Activated effector memory CD4-positive, alpha-beta T cell treated with anti-CD3 and anti-CD28 coated beads, Interleukin-2, amount 50 U/mL, for 16 hours (primary cell): ENCODE measurements around the gene PHLDA2.

Experiments
- DNase-seq: peaks from one replicate; pipeline ENCODE4 v3.0.0-alpha.2; 2020

PHLDA2 gene

DNA sequence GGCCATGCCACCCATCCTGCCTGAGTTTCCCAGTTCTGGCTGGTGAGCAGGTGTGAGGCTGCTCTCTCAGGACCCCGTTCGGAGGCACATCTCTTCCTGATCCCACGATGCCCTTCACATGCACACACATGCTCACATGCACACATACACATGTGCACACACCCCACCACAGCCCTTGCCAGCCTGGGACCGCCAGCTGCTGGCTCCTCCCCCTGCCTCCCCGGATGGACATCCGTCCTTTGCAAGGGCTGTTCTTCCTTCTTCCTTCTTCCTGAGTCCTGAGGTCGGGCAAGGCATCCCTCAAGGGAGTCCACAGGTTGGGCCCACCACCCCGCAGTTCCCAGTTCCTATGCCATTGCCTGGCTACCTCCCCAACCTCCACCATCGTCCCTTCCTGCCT lies 33.2 kb downstream of the PHLDA2 start:
- DNase-seq = no peak

DNA sequence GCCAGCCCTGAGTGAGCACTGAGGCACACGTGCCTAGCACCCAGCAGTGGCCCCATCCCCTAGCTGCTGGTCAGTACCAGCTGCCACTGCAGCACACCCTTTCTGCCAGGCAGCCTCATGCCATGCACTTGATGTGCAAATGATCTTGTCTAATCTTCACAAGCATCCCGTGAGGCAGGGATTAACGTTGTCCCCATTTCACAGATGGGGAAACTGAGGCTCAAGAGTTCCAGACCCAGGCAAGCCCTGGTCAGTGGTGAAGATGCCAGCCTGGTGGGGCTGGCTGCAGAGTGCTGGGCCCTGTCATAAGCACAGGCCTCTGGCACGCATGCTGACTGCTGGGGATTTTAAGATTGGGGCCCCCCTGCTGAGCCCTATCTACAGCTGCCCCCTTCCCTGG lies 35.3 kb downstream of the PHLDA2 start:
- no peak for DNase-seq

DNA sequence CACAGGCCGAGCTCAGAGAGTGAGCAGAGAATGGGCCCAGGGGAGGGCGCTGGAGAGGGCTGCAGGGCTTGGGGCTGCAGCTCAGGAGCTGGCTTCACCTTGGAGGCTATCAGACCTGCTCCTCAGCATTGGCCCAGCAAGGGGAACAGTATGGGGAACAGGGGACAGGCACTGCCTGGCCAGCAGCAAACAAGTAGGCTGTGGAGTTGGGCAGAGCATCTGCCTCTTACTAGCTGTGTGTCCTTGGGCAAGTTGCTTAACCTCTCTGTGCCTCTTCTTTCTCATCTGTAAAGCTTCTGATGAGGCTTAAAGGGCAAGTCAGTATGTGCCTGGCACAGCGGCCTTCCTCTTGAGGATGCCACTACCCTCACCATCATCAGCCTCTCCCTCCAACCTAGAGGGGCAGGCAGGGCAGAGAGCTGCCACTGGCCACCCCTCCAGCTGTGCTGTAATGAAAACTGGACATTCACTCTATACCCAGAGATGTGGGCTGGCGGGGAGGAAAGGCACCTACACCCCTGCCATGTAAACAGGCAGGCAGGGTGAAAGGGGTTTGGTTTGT lies 36.2 kb downstream of the PHLDA2 start:
- DNase-seq = peak; percentile 79

DNA sequence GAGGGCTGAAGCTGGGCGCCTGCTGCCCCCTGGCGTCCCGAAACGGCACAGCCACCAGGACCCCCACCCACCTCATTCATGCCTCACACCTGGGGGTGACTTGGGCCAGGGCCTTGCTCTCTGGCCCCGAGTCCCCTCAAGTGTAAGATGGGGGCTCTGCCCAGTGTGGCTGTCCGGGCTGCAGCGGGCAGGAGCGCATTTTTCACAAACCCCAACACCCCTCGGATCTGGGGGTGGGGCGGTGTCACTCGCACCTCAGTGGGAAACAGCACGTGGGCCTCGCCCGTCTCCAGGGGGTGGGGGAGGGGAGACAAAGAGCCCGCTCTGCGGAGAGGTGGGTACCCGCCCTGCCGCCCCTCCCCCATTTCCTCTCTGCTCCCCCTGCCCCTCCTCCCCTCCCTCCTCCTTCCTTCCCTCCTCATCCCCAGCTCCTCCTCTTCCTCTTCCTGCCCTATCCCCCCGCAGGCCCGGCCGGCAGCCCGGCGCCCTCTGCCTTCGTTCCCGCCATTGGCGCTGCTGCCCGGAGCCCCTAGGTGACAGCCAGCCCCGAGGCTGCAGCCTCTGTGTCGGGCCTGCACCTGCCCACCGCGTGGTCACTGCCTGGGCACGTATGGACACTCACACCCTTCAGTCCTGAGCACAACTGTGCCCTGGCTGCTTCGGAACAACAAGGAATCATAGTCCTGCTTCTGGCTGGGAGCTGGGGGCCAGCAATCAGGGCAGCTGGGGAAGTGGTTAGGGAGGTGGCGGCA lies 36.8 kb downstream of the PHLDA2 start:
- peak; percentile 86 for DNase-seq

DNA sequence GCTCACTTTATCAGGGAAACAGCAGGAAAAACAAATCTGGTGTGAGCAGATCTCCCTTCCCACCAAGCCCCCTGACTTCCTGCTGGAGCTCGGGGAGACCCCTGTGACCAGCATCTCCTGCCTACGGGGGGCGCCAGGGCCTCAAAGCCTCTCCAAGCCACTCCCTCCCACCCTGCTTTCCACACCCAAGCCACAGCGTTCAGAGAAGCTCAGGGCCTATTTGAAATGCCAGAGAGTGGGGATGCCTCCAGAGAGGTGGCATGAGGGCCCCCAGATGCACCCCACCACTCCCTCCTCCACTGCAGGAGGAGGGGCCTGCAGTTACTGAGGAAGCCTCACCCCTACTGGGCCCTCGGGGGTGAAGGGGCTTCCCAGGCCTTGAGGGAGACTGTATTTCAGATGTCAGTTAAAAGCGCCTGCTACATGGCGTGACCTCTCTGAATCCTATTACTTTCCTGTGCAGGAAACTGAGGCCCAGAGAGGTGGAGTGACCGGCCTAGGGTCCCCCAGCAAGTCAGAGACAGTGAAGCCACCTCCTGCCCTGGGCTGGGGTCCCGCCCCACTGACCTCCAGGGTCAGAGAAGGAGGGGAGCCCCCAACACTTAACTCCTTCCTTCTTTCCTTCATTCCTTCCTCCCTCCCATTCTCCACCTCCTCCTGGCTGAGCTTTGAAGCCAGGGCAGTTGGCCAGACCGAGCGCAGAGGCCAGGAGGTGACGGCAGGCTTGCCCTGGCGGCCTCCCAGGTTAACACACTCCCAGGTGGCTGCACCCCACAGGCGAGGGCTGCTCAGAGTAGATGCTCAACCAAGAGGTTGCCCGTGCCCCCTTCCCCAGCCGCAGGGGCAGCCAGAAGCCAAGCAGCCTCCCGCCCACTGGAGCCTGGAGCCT lies 37.6 kb downstream of the PHLDA2 start:
- no peak for DNase-seq

DNA sequence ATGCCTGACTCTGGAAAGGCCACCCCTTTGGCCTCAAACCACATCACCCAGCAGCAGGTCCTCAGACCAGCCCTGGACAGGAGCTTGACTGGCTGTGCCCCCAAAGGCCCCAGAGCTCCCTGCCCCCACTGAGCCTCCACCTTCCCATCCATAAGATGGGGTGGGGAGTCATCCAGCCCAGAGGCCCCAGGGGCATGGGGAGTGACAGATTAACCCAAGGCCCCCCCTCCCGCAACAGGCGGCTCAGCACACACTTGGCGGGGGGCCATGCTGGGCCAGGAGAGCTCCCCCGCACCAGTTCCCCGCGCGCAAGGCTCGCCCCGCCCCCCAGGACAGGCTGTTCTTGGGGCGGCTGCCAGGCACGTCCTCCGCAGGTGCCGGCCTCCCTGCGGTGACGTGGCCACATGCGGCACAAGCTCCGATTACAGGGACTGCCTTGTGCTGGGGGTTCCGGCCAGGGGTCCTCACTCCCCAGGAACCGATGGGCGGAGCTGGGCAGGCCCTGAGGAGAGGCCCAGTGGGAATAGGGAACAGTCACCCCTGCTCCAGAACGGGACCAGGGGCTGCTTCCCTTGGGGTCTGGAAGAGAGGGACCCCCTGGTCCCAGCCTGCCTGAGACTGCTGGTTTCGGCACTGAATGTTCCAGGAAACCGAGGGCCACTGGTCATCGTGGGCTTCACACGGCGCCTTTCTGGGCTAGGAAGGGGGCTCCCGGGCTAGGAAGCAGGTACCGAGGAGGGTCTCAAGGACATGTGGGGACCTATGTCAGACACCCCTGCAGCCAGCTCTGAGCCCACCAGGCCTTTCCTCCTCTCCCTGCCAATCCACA lies 38.5 kb downstream of the PHLDA2 start:
- no peak for DNase-seq

DNA sequence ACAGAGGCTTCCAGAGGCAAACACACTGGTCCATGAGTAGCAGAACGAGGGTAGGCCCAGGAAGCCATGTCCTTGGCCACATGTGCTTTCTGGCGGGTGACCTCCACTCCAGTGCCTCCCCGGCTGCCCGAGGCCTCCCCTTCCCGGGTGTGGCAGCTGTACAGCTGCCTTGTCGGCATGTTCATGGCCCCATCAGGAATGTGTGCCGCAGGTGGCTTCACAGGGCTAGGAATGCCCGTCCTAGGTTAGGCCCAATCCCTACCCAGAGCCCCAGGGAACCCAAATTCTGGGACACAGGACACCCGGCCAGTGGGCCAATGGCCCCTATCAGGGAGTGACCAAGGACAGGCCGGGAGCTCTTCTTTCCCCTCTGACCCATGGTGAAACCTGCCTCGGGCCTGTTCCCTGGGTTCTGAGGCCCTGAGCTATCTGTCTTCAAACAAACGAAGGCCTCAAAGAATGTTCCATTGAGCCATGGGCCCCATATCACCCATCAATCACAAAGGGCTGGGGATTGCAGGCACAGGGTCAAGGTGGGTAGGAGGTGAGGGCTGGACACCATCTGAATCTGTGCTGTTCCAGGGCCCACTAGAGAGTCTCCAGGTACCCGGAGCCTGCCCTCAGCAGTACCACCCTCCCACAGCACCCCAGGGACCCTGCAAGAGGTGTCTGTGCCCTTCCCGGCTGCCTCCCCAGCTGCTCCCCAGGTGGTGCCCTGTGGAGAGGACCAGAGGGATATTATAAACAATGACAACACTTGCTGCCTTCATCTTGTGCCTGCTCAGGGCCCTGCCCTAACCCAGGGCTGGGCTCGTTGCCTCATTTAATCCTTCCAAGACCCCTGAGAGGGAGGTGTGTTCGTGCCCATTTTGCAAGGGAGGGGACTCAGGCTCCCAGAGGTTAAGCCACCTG lies 39.6 kb downstream of the PHLDA2 start:
- DNase-seq = no peak

DNA sequence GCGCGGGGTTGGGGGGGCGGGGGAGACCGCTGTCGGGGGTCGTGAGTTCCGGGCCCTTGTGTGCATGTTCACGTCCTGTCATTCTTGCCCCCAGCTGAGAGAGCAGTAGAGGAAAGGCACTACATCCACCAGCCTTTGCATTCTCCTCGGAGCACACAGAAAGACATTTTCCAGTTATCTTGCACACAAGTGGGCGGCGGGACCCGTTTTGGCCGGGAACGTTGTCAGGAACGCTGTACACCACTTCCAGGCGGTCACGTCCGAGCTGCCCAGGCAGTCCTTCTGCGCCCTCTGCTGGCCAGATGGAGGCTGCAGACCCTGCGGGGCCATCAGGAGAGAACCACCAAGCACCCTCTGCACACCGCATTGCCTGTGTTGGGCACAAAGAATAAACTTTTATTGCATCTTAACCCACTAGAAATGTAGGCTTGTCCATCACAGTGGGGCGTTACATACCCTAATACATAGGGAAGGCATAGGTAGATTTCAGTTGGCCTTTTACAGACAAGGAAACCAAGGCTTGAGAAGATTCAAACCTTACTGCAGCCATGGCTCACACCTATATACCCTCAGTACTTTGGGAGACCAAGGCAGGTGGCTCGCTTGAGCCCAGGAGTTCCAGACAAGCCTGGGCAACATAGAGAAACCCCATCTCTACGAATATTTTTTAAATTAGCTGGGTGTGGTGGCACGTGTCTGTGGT lies 40.8 kb downstream of the PHLDA2 start:
- peak; percentile 95 for DNase-seq

DNA sequence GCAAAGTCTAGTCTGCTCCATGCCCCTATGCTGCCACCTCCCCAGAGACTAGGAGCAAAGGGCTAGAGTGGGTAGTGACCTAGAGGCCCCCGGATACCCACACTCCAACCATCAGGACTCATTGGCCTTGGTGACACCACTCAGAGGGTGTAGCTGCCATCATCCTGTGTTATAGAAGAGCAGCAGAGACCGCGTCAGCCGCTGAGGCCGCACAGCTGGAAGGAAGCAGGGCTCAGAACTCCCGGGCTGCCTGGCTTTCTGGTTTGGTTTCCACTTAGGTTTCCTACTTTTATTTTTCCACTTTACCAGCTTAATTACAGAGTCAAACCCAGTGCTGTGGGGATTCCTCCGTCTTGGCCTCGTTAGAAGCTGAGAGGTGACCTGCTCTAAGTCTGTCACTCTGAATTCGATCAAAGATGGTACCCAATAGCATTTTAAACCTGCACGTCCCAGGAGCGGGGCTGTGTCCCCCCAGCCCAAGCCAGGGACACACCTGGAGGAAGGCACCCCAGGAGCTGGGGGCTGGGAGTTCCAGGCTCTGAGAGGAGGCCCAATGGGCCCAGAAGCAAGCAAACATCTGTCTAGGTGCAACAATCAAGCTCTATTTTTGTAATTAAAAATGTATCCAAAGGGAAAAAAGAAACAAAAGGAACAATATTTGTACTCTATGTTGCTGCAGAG lies 41.6 kb downstream of the PHLDA2 start:
- no peak for DNase-seq

DNA sequence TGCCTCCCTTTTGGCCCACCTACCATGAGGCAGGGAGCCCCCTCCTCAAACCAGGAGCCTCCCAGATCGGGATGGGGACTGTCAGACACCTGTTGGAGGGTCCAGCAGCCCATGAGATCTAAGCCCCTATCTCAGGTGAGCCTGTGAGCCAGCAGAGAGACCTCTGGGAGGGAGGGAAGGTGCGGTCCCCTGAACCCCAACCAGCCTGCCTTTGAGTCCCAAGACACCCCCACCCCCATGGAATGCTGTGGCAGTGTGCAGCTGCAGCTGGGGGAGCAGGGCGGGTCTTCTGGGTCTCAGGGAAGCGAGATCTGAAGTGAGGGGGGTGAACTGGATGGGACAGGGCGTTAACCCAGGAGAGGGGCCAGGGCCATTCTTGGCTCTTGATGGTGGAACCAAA lies 42.3 kb downstream of the PHLDA2 start:
- no peak for DNase-seq

DNA sequence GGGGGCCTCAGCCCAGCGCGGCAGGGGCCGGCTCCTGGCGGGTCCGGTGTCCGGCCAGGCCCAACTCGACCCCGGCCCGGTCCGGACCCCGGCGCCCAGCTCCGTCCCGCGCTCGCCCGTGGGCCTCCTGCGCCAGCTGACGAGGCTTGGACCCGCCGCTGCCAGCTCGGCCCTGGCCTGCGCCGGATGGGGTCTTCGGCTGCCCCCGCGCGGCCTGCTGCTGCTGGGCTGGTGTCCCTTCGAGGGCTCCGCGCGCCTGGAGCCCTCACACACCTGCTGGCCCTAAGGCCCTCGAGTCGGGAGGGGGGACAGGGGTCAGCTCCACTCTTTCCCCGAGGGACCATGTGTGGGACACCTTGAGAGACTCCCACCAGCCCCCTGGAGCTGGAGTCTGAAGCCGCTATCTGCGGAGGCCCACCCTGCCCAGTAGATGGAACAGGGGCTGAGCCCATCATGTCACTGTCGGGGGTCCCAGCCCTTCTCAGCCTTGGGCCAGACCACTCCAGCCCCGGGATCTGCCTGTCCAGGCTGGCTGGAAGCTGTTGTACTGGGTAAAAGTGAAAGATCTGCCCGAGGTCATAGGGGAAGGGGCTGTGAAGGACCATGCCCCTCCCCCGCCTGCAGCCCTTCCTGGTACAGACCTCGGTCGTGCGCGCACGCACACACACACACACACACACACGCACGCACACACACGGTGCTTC lies 42.9 kb downstream of the PHLDA2 start:
- DNase-seq = peak; percentile 71

DNA sequence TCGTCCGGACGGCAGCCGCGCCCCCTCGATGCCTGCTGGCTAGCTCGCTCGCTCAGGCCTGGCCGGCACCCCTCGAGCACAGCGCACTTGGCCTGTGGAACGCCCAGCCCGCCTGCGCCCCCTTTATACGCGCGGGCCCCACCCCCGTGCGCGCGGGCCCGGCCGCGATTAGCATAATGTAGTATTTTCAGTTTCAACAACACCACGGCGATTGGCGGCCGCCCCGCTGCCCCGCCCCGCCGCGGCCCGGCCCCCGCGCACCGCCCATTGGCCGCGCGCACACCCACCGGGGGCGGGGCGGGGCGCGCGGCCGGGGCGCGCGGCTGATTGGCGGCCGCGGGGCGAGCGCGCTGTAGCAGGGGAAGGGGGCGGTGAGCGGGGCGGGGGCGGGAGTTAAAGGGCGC lies 43.5 kb downstream of the PHLDA2 start, which contains the start of gene CDKN1C:
Gene CDKN1C (minus strand): TSS at position 98 of the 404 bp plus-strand sequence. CDS start 319 bp downstream, outside the sequence.
- DNase-seq = peak; percentile 94

DNA sequence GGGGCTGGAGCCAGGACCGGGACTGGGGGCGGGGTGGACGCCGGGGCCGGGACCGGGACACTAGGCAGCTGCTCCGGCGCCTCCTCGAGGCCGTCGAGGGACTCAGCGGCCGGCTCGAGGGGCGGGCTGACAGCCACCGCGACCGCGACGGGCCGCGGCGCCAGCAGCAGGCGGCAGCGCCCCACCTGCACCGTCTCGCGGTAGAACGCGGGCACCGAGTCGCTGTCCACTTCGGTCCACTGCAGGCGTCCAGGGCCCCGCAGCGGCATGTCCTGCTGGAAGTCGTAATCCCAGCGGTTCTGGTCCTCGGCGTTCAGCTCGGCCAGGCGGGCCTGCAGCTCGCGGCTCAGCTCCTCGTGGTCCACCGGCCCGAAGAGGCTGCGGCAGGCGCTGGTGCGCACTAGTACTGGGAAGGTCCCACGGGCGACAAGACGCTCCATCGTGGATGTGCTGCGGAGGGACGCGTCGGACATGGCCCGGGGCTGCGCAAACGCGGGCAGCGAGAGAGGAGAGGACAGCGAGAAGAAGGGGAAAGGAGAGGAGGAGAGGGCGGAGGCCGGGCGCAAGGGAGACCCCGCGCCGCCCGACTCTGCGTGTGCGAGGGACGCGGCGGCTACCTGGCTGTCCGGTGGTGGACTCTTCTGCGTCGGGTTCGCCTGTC lies 44.1 kb downstream of the PHLDA2 start:
- peak; percentile 73 for DNase-seq

DNA sequence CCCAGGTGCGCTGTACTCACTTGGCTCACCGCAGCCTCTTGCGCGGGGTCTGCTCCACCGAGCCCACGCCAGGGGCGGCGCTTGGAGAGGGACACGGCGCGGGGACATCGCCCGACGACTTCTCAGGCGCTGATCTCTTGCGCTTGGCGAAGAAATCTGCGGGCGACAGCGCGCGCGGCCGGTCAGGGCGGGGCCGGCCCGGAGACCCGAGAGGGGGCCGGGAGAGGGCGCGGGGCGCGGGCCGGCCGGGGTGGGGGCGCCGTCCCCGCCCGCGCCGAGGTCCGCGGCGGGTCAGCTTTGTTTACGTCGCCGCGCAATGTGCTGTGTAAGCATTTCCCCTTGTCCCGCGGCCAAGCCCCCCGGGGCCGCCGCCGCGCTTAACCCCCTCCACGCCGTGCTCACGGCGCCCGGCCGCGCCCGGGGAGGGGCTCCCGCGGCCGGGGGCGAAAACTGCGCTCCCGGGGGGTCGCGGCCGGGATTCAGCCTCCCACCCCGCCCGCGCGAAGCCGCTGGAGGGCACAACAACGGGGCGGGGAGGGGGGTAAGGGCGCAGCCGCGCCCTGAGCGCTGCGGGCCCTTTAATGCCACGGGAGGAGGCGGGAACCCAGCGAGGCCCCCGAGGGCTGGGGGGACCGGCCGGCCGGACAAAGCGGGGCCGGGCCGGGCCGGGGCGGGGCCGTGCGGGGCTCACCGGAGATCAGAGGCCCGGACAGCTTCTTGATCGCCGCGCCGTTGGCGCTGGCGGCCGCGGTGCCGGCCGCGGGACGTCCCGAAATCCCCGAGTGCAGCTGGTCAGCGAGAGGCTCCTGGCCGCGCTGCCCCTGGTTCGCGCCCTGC lies 45.0 kb downstream of the PHLDA2 start:
- DNase-seq = no peak

DNA sequence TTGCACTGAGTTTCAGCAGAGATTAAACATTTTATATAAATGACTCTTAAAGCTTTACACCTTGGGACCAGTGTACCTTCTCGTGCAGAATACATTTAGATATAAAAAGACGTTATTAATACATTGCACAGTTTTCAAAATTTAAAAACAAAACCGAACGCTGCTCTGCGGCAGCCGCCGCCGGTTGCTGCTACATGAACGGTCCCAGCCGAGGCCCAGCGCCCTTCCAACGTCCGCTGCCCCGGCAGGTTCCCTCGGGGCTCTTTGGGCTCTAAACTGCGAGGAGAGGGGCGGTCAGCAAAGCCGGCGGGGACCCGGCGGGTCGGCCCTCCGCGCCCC lies 45.6 kb downstream of the PHLDA2 start:
- no peak for DNase-seq

DNA sequence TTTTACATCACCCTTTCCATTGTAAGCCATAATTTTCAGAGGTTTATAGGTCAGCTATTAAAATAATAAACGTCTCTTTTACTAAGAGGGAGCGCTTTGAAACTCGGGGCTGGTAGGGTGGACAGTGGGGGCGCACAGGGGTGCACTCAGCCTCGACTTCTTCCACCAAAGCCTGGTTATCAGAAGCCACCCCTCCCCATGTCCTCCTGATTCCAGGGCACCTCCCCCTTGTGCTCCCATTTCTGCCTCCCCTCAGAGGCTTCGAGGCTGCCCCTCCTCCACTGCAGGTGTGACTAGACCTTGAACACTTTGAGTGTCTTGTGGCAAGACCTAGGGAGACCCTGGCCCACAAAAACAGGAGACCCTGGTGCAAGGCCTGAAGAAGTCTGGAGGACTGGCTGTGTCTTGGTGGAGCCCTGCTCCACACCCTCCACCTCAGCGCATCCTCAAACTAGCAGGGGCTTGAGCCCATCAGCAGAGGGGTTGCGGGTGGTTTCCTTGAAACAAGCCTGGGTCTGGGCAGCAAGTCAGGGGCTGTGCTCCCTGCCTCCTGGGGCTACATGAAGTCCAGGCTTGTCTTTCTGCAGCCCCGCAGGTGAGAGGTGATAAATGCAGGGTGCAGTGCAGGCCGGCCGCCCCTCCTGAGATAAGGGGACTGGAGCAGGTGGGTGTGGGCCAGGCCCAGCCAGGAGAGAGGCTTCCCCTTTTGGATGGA lies 46.7 kb downstream of the PHLDA2 start:
- DNase-seq = no peak

DNA sequence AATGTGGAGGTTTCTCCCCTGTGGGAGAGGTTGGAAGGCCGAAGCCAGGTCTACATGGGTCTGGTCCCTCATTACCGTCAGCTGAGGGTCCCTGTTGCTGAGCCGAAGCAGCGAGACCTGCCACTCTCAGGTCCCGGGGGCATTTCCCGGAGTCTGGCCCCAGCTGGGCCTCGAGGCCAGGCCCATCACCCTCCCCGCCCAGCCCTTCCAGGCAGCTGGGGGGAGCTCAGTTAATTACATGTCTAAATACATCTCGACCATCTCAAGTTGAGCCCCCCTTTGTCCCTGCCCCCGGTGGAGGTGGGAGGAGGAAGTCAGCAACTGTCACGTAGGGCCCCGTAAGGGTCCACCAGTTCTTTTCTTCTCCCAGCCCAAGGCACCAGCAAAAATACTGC lies 47.2 kb downstream of the PHLDA2 start:
- no peak for DNase-seq
